Breast epithelium (tissue), 4 donors: ENCODE data around the gene SLC9A4. TPM values are rescaled to one million over a fixed set of nuclear protein-coding genes. Genes with fewer than 3 reads are reported as not detected.

ENCODE experiments used
- DNase-seq, 2 donors: peaks; one replicate each; pipeline ENCODE4 v3.0.0-alpha.2; 2019; ENCODE audit warnings: low spot score in 2 of 2
- H3K27ac ChIP-seq, 2 donors: fragments of 200-600 bp; sonication (generic) in 1 of 2; one replicate each; pipeline ENCODE4 v1.5.1; 2016 to 2019; ENCODE audit warnings: mild to moderate bottlenecking in 1 of 2
- H3K27me3 ChIP-seq, 2 donors: fragments of 200-600 bp; sonication (generic) in 1 of 2; one replicate each; pipeline versions ENCODE4 v1.5.1 to v1.6.0; 2017 to 2019; ENCODE audit warnings: control low read depth in 1 of 2, mild to moderate bottlenecking in 1 of 2
- H3K36me3 ChIP-seq: fragments of 200-600 bp; one replicate; pipeline ENCODE4 v1.5.1; 2019
- H3K4me1 ChIP-seq, 2 donors: fragments of 200-600 bp; sonication (generic); one replicate each; pipeline ENCODE4 v1.5.1; 2016 to 2019; ENCODE audit warnings: control low read depth in 1 of 2
- H3K4me3 ChIP-seq, 3 donors: fragments of 200-600 bp; sonication (generic); 1 replicate in 2 of 3; 2 replicates in 1 of 3; pipeline ENCODE4 v1.5.1; 2016 to 2019; ENCODE audit warnings: mild to moderate bottlenecking in 3 of 3, moderate library complexity in 2 of 3
- H3K9me3 ChIP-seq, 2 donors: fragments of 200-600 bp; sonication (generic) in 1 of 2; one replicate each; pipeline ENCODE4 v1.5.1; 2016 to 2019; ENCODE audit warnings: control low read depth in 1 of 2
- POLR2A ChIP-seq: fragments of 450-650 bp; IDR thresholded peaks from one replicate; pipeline ENCODE4 v1.6.1; 2016; ENCODE audit warnings: antibody characterized with exemption, mild to moderate bottlenecking, moderate library complexity
- POLR2AphosphoS5 ChIP-seq, 3 donors: sonication (generic); formaldehyde crosslinking; IDR thresholded peaks; one replicate each; pipeline ENCODE4 v1.6.1; 2017; ENCODE audit warnings: antibody characterized with exemption in 3 of 3
- intact Hi-C: fragments of 100-400 bp; cut with DNase I; formaldehyde crosslinking; loops from one replicate; pipeline ENCODE4 v1.15.1; 2023; ENCODE audit warnings: low total_unique reads
- total RNA-seq, 3 donors: library from RNA; depleted of rRNA; stranded (reverse); fragments of >200 nt; gene quantifications; one replicate each; pipeline ENCODE4 v1.1.0, GENCODE V29; 2016
- TF ChIP-seq, protein P1 (sequence below), 3 donors: fragments of 450-650 bp; IDR thresholded peaks; one replicate each; pipeline ENCODE4 v1.5.1; 2016 to 2017; ENCODE audit warnings: antibody characterized with exemption in 3 of 3, mild to moderate bottlenecking in 3 of 3, moderate library complexity in 3 of 3

SLC9A4 gene
- total RNA-seq, 3 donors from 2014 or later: not detected

DNA sequence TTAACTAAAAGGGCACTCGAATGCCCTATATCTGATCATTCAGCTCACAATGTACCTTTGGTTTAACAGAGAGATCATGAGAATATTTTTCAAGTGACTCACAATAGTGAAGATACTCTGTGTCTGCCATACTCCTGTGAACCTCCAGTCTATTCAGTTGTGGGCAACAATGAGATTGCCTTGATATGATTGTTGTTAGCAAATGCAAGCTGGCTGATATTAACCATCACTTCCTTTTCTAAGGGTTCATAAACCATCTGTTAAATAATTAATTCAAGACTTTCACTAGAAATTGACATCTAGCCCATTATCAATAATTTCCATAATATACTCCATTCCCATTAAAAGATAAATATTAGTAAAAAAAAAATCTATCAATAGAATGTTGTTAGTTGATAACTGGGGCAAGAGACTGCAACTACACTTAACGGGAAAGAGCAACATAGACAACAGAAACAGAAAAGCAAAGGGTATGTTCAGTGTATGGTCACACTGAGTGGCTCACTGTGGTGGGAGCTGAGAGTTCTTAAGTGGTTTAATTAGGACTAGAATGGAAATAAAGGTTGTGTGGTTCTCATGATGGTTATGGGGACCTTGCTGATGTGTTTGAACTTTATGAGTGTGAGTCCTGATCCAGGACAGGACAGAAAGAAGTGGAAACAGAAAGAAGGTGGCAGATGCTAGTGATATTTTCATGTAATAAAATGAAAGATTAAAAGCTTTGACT, 38.2 kb upstream of the SLC9A4 start:
- Histone ChIP-seq H3K4me1 (no peaks in the 10 kb centered on the region), H3K27ac (no peak overlapping the region), H3K36me3 (no peaks in the 10 kb centered on the region), H3K27me3 (no peaks in the 10 kb centered on the region), H3K4me3 (no peak overlapping the region), H3K9me3 (no peaks in the 10 kb centered on the region)
- no peak for DNase-seq
- TF ChIP-seq POLR2AphosphoS5 (IDR thresholded peaks at IDR 0.05) (no peak), POLR2A (no peak)
- TF ChIP-seq, protein P1, sequence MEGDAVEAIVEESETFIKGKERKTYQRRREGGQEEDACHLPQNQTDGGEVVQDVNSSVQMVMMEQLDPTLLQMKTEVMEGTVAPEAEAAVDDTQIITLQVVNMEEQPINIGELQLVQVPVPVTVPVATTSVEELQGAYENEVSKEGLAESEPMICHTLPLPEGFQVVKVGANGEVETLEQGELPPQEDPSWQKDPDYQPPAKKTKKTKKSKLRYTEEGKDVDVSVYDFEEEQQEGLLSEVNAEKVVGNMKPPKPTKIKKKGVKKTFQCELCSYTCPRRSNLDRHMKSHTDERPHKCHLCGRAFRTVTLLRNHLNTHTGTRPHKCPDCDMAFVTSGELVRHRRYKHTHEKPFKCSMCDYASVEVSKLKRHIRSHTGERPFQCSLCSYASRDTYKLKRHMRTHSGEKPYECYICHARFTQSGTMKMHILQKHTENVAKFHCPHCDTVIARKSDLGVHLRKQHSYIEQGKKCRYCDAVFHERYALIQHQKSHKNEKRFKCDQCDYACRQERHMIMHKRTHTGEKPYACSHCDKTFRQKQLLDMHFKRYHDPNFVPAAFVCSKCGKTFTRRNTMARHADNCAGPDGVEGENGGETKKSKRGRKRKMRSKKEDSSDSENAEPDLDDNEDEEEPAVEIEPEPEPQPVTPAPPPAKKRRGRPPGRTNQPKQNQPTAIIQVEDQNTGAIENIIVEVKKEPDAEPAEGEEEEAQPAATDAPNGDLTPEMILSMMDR (IDR thresholded peaks at IDR 0.05): no peak
- intact Hi-C loops: no loop called here

DNA sequence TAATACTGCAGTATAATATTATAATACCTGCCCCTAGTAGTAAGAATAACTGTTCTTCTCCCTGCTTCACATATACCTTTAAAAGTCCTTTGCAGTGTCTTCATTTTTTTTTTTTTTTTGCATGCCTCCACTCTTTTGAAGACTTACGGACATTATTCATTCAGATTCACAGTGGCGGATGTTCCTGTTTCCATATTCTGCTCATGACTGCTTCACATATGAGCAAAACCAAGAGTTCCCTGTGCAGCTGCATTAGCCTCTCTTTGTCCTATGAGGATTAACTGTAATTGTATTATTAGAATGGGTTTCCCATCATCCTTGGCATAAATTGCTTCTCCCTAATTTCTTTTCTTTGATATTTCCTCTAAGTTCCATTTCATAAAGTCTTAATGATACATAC, 37.3 kb upstream of the SLC9A4 start:
- H3K27me3 ChIP-seq: no peaks in the 10 kb centered on the region
- TF ChIP-seq, protein P1 (IDR thresholded peaks at IDR 0.05): no peak
- no peak for TF ChIP-seq POLR2A
- no peak for TF ChIP-seq POLR2AphosphoS5 (IDR thresholded peaks at IDR 0.05)
- no peaks in the 10 kb centered on the region for H3K36me3 ChIP-seq
- DNase-seq: no peak
- intact Hi-C loops: no loop called here
- no peak overlapping the region for H3K27ac ChIP-seq
- H3K4me1 ChIP-seq: no peaks in the 10 kb centered on the region
- H3K4me3 ChIP-seq: no peak overlapping the region
- H3K9me3 ChIP-seq: no peaks in the 10 kb centered on the region

DNA sequence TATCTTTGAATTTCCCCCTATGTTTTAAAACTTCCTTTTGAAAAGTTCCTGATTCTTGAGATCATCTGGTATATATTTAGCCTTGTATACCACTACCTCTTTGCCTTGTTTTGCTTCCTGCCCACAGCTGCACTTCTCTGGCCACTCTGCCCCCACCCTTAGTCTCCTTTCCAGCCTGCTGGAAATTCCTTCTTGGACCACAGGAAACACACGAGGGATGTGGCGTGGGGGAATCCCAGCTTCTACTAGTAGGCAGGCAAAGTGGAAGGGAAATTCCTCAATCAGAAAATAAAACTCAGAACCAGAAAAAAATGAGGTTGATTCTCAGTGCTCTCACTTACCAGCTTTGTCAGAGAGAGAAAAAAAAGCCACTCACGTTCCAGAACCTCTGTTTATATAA, 36.7 kb upstream of the SLC9A4 start:
- Histone ChIP-seq H3K27ac (no peak overlapping the region), H3K4me1 (no peaks in the 10 kb centered on the region), H3K9me3 (no peaks in the 10 kb centered on the region), H3K27me3 (no peaks in the 10 kb centered on the region), H3K36me3 (no peaks in the 10 kb centered on the region), H3K4me3 (no peak overlapping the region)
- TF ChIP-seq, protein P1 (IDR thresholded peaks at IDR 0.05): no peak
- TF ChIP-seq POLR2A: no peak
- no peak for TF ChIP-seq POLR2AphosphoS5 (IDR thresholded peaks at IDR 0.05)
- intact Hi-C loops: no loop called here
- DNase-seq: no peak

GRCh38 chr2:102437122-102437521, 35.9 kb upstream of the SLC9A4 start:
- Histone ChIP-seq H3K27ac (no peak overlapping the region), H3K9me3 (no peaks in the 10 kb centered on the region), H3K36me3 (no peaks in the 10 kb centered on the region), H3K4me3 (no peak overlapping the region), H3K4me1 (no peaks in the 10 kb centered on the region), H3K27me3 (no peaks in the 10 kb centered on the region)
- TF ChIP-seq, protein P1 (IDR thresholded peaks at IDR 0.05): no peak
- TF ChIP-seq POLR2AphosphoS5 (IDR thresholded peaks at IDR 0.05) (no peak), POLR2A (no peak)
- intact Hi-C loops: no loop called here
- no peak for DNase-seq

DNA sequence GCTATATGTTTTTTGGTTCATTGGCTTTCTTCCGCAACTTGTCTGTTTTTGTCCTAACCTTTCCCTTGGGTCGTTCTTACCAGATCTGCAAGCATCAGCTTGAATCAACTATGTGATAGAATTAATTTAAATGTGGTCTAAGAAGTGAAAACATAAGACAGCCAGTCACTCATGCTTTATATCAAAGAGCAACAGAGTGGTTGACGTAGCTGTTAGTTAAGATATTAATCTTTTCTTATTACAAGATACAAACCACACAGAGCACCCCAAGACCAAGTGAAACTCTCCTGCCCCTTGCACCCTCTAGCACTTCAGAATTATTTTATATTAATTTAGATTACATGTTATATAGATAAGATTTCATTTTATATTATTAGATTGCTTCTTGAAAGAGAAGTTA, 34.9 kb upstream of the SLC9A4 start:
- no peaks in the 10 kb centered on the region for H3K9me3 ChIP-seq
- H3K27ac ChIP-seq: no peak overlapping the region
- DNase-seq: no peak
- intact Hi-C loops: no loop called here
- H3K36me3 ChIP-seq: no peaks in the 10 kb centered on the region
- H3K4me1 ChIP-seq: no peaks in the 10 kb centered on the region
- no peaks in the 10 kb centered on the region for H3K27me3 ChIP-seq
- TF ChIP-seq POLR2A (no peak), POLR2AphosphoS5 (IDR thresholded peaks at IDR 0.05) (no peak)
- TF ChIP-seq, protein P1 (IDR thresholded peaks at IDR 0.05): no peak
- H3K4me3 ChIP-seq: no peak overlapping the region
